ENCODE results near the gene TSPAN18. TPM values are rescaled to one million over a fixed set of nuclear protein-coding genes. Genes with fewer than 3 reads are reported as not detected.
A peak's percentile ranks its signal among the peaks of the same experiment; 100 is the strongest.

TSPAN18 gene
- total and polyA plus RNA-seq, 2 experiments from 2014 or later: 6.0 to 10.6 TPM

- Histone ChIP-seq H3K4me1 (ENCODE audit: insufficient read depth) (peaks cover 41% of the 10 kb centered on the region), H3K36me3 (ENCODE audit: insufficient read depth) (no peaks in the 10 kb centered on the region), H3K27me3 (ENCODE audit: insufficient read depth) (no peaks in the 10 kb centered on the region), H3K27ac (ENCODE audit: low read depth) (no peak overlapping the region), H3K4me2 (peak overlapping the region; percentile 48; the same call in 1 of the 2 replicates), H3F3A (replicated peaks; ENCODE audit: low read depth) (no peaks in the 10 kb centered on the region), H4K20me1 (replicated peaks; ENCODE audit: insufficient read depth) (no peaks in the 10 kb centered on the region), H3K79me2 (replicated peaks; ENCODE audit: insufficient read depth) (no peaks in the 10 kb centered on the region), H3K9me2 (ENCODE audit: insufficient read depth) (no peaks in the 10 kb centered on the region), H2AFZ (no peak overlapping the region), H3K4me3 (no peak overlapping the region)
- Mint-ChIP-seq H3K27ac (no peak overlapping the region), H3K4me1 (peaks cover 59% of the 10 kb centered on the region), H3K36me3 (ENCODE audit: low read depth) (no peaks in the 10 kb centered on the region; the same call in 1 of the 3 replicates), H3K27me3 (ENCODE audit: insufficient read depth, low read depth, poor library complexity) (peaks cover 3% of the 10 kb centered on the region), H3K9me3 (no peaks in the 10 kb centered on the region), H3K4me3 (no peak overlapping the region)
- no peak for DNase-seq (ENCODE audit: low spot score)
- ATAC-seq: no peak
- TF ChIP-seq JUNB (IDR thresholded peaks at IDR 0.05; ENCODE audit: unreplicated experiment): no peak
Observed at GRCh38 chr11:44778195-44779100, 51.7 kb downstream of the TSPAN18 start.

- ATAC-seq: no peak
- Histone ChIP-seq H3K4me2 (no peak overlapping the region), H3F3A (replicated peaks; ENCODE audit: low read depth) (no peaks in the 10 kb centered on the region), H2AFZ (no peak overlapping the region), H3K4me3 (no peak overlapping the region), H3K36me3 (ENCODE audit: insufficient read depth) (no peaks in the 10 kb centered on the region), H3K27me3 (ENCODE audit: insufficient read depth) (no peaks in the 10 kb centered on the region), H3K79me2 (replicated peaks; ENCODE audit: insufficient read depth) (no peaks in the 10 kb centered on the region), H3K27ac (ENCODE audit: low read depth) (no peak overlapping the region), H4K20me1 (replicated peaks; ENCODE audit: insufficient read depth) (no peaks in the 10 kb centered on the region), H3K9me2 (ENCODE audit: insufficient read depth) (no peaks in the 10 kb centered on the region), H3K4me1 (ENCODE audit: insufficient read depth) (peaks cover 38% of the 10 kb centered on the region)
- no peak for DNase-seq (ENCODE audit: low spot score)
- Mint-ChIP-seq H3K4me1 (peaks cover 58% of the 10 kb centered on the region), H3K4me3 (no peak overlapping the region; the same call in 2 of the 3 replicates), H3K27me3 (ENCODE audit: insufficient read depth, low read depth, poor library complexity) (peaks cover 4% of the 10 kb centered on the region), H3K9me3 (no peaks in the 10 kb centered on the region), H3K36me3 (ENCODE audit: low read depth) (no peaks in the 10 kb centered on the region; the same call in 1 of the 3 replicates), H3K27ac (no peak overlapping the region)
- TF ChIP-seq POLR2AphosphoS5 (IDR thresholded peaks at IDR 0.05; ENCODE audit: low read depth) (no peak), STAT1 (IDR thresholded peaks at IDR 0.05; ENCODE audit: unreplicated experiment) (no peak), ZNF462 (CRISPR knock-in tag; IDR thresholded peaks at IDR 0.05) (no peak), JUNB (IDR thresholded peaks at IDR 0.05; ENCODE audit: unreplicated experiment) (no peak), REST (IDR thresholded peaks at IDR 0.05; ENCODE audit: unreplicated experiment) (no peak), CTCF (conservative IDR thresholded peaks at IDR 0.05; ENCODE audit: low read depth in 2 of 2) (no peak)
Observed at GRCh38 chr11:44779736-44780520, 53.2 kb downstream of the TSPAN18 start.

Data from GM23338 (cell line).